DOHH2 (cell line): Measurements from ENCODE around the gene CDH2.

Source experiments
- CTCF ChIP-seq: fragments of 200-600 bp; sonication (generic); IDR thresholded peaks from one replicate; pipeline ENCODE4 v1.5.1; 2014; ENCODE audit warnings: antibody characterized with exemption, mild to moderate bottlenecking, low read depth, low read length; ENCODE audit not compliant: poor library complexity, severe bottlenecking
- EZH2phosphoT487 ChIP-seq: fragments of 200-600 bp; sonication (generic); IDR thresholded peaks from 2 replicates; pipeline ENCODE4 v1.6.1; 2017; ENCODE audit warnings: borderline replicate concordance, mild to moderate bottlenecking, antibody characterized with exemption, low read length, moderate library complexity, mixed read lengths

GRCh38 chr18:28152754-28153153 is 24.2 kb downstream of the CDH2 start:
- TF ChIP-seq CTCF (no peak), EZH2phosphoT487 (no peak)
